Spinal cord (tissue), 10 donors: ENCODE results near the gene ARHGEF19. TPM values are rescaled to one million over a fixed set of nuclear protein-coding genes. Genes with fewer than 3 reads are reported as not detected.

Experiments used
- DNase-seq, 6 donors: peaks; one replicate each; pipeline versions ENCODE4 v3.0.0 to v3.0.0-alpha.2; 2013 to 2015; ENCODE audit warnings: low spot score in 6 of 6, low read depth in 4 of 6
- H3K27ac ChIP-seq: one replicate; pipeline ENCODE4 v1.5.1; 2013; ENCODE audit warnings: low read depth, low read length, control low read depth
- H3K27me3 ChIP-seq: one replicate; pipeline ENCODE4 v1.6.1; 2013; ENCODE audit warnings: low read length; ENCODE audit not compliant: control insufficient read depth, insufficient read depth
- H3K36me3 ChIP-seq: one replicate; pipeline ENCODE4 v1.6.1; 2013; ENCODE audit warnings: low read length; ENCODE audit not compliant: control insufficient read depth, insufficient read depth
- H3K4me1 ChIP-seq: one replicate; pipeline ENCODE4 v1.6.1; 2013; ENCODE audit warnings: low read length; ENCODE audit not compliant: control insufficient read depth, insufficient read depth
- H3K4me3 ChIP-seq: one replicate; pipeline ENCODE4 v1.5.1; 2013; ENCODE audit warnings: low read depth, low read length, control low read depth
- H3K9me3 ChIP-seq: one replicate; pipeline ENCODE4 v1.6.1; 2013; ENCODE audit warnings: low read length; ENCODE audit not compliant: control insufficient read depth, insufficient read depth
- WGBS: methylation state at CpG from one replicate; pipeline ENCODE4 v1.1.5; 2013; ENCODE audit warnings: missing lambda C conversion rate; ENCODE audit not compliant: insufficient coverage; 5-methylcytosine and 5-hydroxymethylcytosine counted together
- polyA plus RNA-seq, 2 donors: library from polyadenylated mRNA; unstranded; fragments of 120-200 nt; gene quantifications; one replicate each; pipeline ENCODE4 v1.2.1, GENCODE V29; 2013; ENCODE audit not compliant: insufficient read length in 2 of 2
- total RNA-seq, 2 donors: library from RNA; depleted of rRNA in 1 of 2; stranded (reverse); fragments of 120-200 nt in 1 of 2; fragments of >200 nt in 1 of 2; gene quantifications; one replicate each; pipeline versions ENCODE4 v1.2.3 to v1.2.4, GENCODE V29; 2013 to 2014
- donor health status: healthy.

Gene ARHGEF19
- total and polyA plus RNA-seq, 4 donors, result 1.6 to 5.1 (median 2.5) TPM

- H3K4me3 ChIP-seq, result no peak overlapping the region
- peaks cover 62% of the 10 kb centered on the region for H3K4me1 ChIP-seq
- no peak for DNase-seq
- no peaks in the 10 kb centered on the region for H3K36me3 ChIP-seq
- peak overlapping the region; percentile 25 for H3K27ac ChIP-seq
- no peaks in the 10 kb centered on the region for H3K27me3 ChIP-seq
- H3K9me3 ChIP-seq, result no peaks in the 10 kb centered on the region
- 90% methylated on average over 2 of the region's 4 CpGs for WGBS
These were observed 35.1 kb downstream of the ARHGEF19 start for GRCh38 chr1:16177306-16177705.

GRCh38 chr1:16176653-16177052 is 35.8 kb downstream of the ARHGEF19 start:
- H3K27me3 ChIP-seq, result no peaks in the 10 kb centered on the region
- H3K4me1 ChIP-seq, result peaks cover 55% of the 10 kb centered on the region
- no peaks in the 10 kb centered on the region for H3K9me3 ChIP-seq
- no peak overlapping the region for H3K4me3 ChIP-seq
- no peak for DNase-seq
- no peaks in the 10 kb centered on the region for H3K36me3 ChIP-seq
- WGBS, result 94% methylated on average over 4 of the region's 7 CpGs
- peak overlapping the region; percentile 96 for H3K27ac ChIP-seq

- peak in 3 of 6 donors; percentile 67 to 91 (median 80) for DNase-seq
- H3K9me3 ChIP-seq, result no peaks in the 10 kb centered on the region
- H3K27ac ChIP-seq, result peak overlapping the region; percentile 96
- H3K36me3 ChIP-seq, result no peaks in the 10 kb centered on the region
- H3K4me1 ChIP-seq, result peaks cover 48% of the 10 kb centered on the region
- WGBS, result 16% methylated on average over 13 of the region's 24 CpGs
- H3K27me3 ChIP-seq, result no peaks in the 10 kb centered on the region
- no peak overlapping the region for H3K4me3 ChIP-seq
These were observed 36.6 kb downstream of the ARHGEF19 start for GRCh38 chr1:16175610-16176553.

- Histone ChIP-seq H3K27ac (peak overlapping the region; percentile 96), H3K4me3 (no peak overlapping the region), H3K36me3 (no peaks in the 10 kb centered on the region), H3K27me3 (no peaks in the 10 kb centered on the region), H3K9me3 (no peaks in the 10 kb centered on the region), H3K4me1 (peaks cover 48% of the 10 kb centered on the region)
- WGBS, result 35% methylated on average over 17 of the region's 22 CpGs
- DNase-seq, result peak in 2 of 6 donors; percentile 83
These were observed 37.4 kb downstream of the ARHGEF19 start for GRCh38 chr1:16174886-16175598.

- Histone ChIP-seq H3K4me3 (no peak overlapping the region), H3K4me1 (peaks cover 48% of the 10 kb centered on the region), H3K27ac (peak overlapping the region; percentile 96), H3K27me3 (no peaks in the 10 kb centered on the region), H3K36me3 (no peaks in the 10 kb centered on the region), H3K9me3 (no peaks in the 10 kb centered on the region)
- no peak for DNase-seq
- 72% methylated on average over 6 of the region's 9 CpGs for WGBS
These were observed 38.1 kb downstream of the ARHGEF19 start for GRCh38 chr1:16174261-16174868.

GRCh38 chr1:16173447-16174260 is 38.8 kb downstream of the ARHGEF19 start:
- Histone ChIP-seq H3K4me3 (no peak overlapping the region), H3K36me3 (no peaks in the 10 kb centered on the region), H3K27ac (no peak overlapping the region), H3K27me3 (no peaks in the 10 kb centered on the region), H3K9me3 (no peaks in the 10 kb centered on the region), H3K4me1 (peaks cover 48% of the 10 kb centered on the region)
- no peak for DNase-seq
- WGBS, result 46% methylated on average over 10 of the region's 12 CpGs

- 78% methylated on average over 5 of the region's 14 CpGs for WGBS
- Histone ChIP-seq H3K36me3 (no peaks in the 10 kb centered on the region), H3K27me3 (no peaks in the 10 kb centered on the region), H3K4me1 (peaks cover 51% of the 10 kb centered on the region), H3K27ac (no peak overlapping the region), H3K4me3 (no peak overlapping the region), H3K9me3 (no peaks in the 10 kb centered on the region)
- DNase-seq, result no peak
These were observed 39.4 kb downstream of the ARHGEF19 start for GRCh38 chr1:16172964-16173446.

GRCh38 chr1:16172218-16172830 is 40.1 kb downstream of the ARHGEF19 start:
- Histone ChIP-seq H3K4me3 (no peak overlapping the region), H3K4me1 (peaks cover 55% of the 10 kb centered on the region), H3K9me3 (no peaks in the 10 kb centered on the region), H3K27ac (no peak overlapping the region), H3K36me3 (no peaks in the 10 kb centered on the region), H3K27me3 (no peaks in the 10 kb centered on the region)
- WGBS, result 91% methylated on average over 10 of the region's 15 CpGs
- no peak for DNase-seq
